HepG2 (cell line): ENCODE data around the gene NAA16. TPM values are rescaled to one million over a fixed set of nuclear protein-coding genes. Genes with fewer than 3 reads are reported as not detected.
A peak's percentile ranks its signal among the peaks of the same experiment; 100 is the strongest.

ENCODE experiments used
- ATAC-seq: fragments of 200-7000 bp; cut with Tn5 transposase; 3 replicates; pipeline ENCODE4 v1.9.1; 2020; ENCODE audit warnings: mild to moderate bottlenecking, moderate library complexity
- Bru-seq: library from RNA; stranded (reverse); fragments of 400-500 nt; gene quantifications from one replicate; lab custom pipeline; 2021; lab: Mats Ljungman, UMichigan
- BruChase-seq, 2 experiments: library from RNA; stranded (reverse); fragments of 400-500 nt; gene quantifications; one replicate each; lab custom pipeline; 2021; lab: Mats Ljungman, UMichigan
- BruUV-seq: library from RNA; stranded (reverse); fragments of 400-500 nt; replicated peaks from 2 replicates; lab custom pipeline; 2021; lab: Mats Ljungman, UMichigan
- CTCF ChIA-PET: fragments of 300-600 bp; formaldehyde crosslinking; extraction: SDS; loops from one replicate; lab custom pipeline; 2021; ENCODE audit warnings: low total read pairs, inconsistent platforms, low intra/inter-chr PET ratio; lab: Yijun Ruan, JAX
- POLR2A ChIA-PET: fragments of 350-600 bp; sonication (Branson Sonifier 250); formaldehyde crosslinking; loops from one replicate; lab custom pipeline; 2020; ENCODE audit warnings: antibody characterized with exemption, inconsistent platforms; lab: Yijun Ruan, JAX
- DNase-seq: peaks from one replicate; pipeline ENCODE4 v3.0.0-alpha.2; 2015; ENCODE audit warnings: low spot score
- FAIRE-seq: peaks from 3 replicates; lab custom pipeline; 2011; peaks lifted over from hg19 to GRCh38; lab: Jason Lieb, UNC
- H2AFZ ChIP-seq: one replicate; pipeline ENCODE4 v1.6.1; 2011; ENCODE audit warnings: low read length, inconsistent platforms
- H3K27ac ChIP-seq: fragments of 300-600 bp; 3 replicates; pipeline ENCODE4 v1.8.0; 2011; ENCODE audit warnings: mixed run types, mild to moderate bottlenecking, mixed read lengths, low read length, inconsistent platforms; ENCODE audit not compliant: insufficient read depth; ENCODE audit errors: extremely low read length
- H3K27me3 ChIP-seq, 2 experiments: fragments of 200-600 bp in 1 of 2; 2 replicates in 1 of 2; 3 replicates in 1 of 2; pipeline versions ENCODE4 v1.6.0 to v1.8.0; 2011; ENCODE audit warnings: low read length in 2 of 2, mild to moderate bottlenecking in 2 of 2, moderate library complexity in 2 of 2, inconsistent platforms in 1 of 2; ENCODE audit not compliant: insufficient read depth in 2 of 2, control insufficient read depth in 1 of 2
- H3K36me3 ChIP-seq, 2 experiments: fragments of 200-600 bp in 1 of 2; replicated peaks in 1 of 2; 2 replicates in 1 of 2; 3 replicates in 1 of 2; pipeline versions ENCODE4 v1.5.1 to v1.8.0; 2011; ENCODE audit warnings: low read length in 2 of 2, inconsistent platforms in 1 of 2; ENCODE audit not compliant: insufficient read depth in 2 of 2, control insufficient read depth in 1 of 2
- H3K4me1 ChIP-seq: 2 replicates; pipeline ENCODE4 v1.5.1; 2012; ENCODE audit warnings: low read length, inconsistent platforms; ENCODE audit not compliant: insufficient read depth
- H3K4me2 ChIP-seq: 2 replicates; pipeline ENCODE4 v1.6.0; 2011; ENCODE audit warnings: low read depth, low read length, inconsistent platforms
- H3K4me3 ChIP-seq, 3 experiments: fragments of 200-600 bp in 1 of 3; sonication (generic), shearing (Covaris generic) in 1 of 3; replicated peaks in 1 of 3; 2 replicates each; pipeline ENCODE4 v1.5.1; 2011 to 2016; ENCODE audit warnings: low read length in 3 of 3, inconsistent platforms in 2 of 3, low read depth in 2 of 3, mild to moderate bottlenecking in 2 of 3, control low read depth in 1 of 3, mixed read lengths in 1 of 3; ENCODE audit not compliant: insufficient read depth in 1 of 3
- H3K79me2 ChIP-seq: one replicate; pipeline ENCODE4 v1.6.1; 2011; ENCODE audit warnings: low read length, inconsistent platforms; ENCODE audit not compliant: insufficient read depth
- H3K9ac ChIP-seq: 2 replicates; pipeline ENCODE4 v1.6.0; 2011; ENCODE audit warnings: mild to moderate bottlenecking, low read depth, low read length, inconsistent platforms; ENCODE audit not compliant: insufficient read depth
- H3K9me3 ChIP-seq: 2 replicates; pipeline ENCODE4 v1.5.1; 2012; ENCODE audit warnings: mild to moderate bottlenecking, low read length
- H4K20me1 ChIP-seq: 2 replicates; pipeline ENCODE4 v1.6.0; 2011; ENCODE audit warnings: inconsistent platforms, mild to moderate bottlenecking, low read length, moderate library complexity; ENCODE audit not compliant: insufficient read depth
- ARNTL ChIP-seq: sonication (generic); formaldehyde crosslinking; IDR thresholded peaks from 2 replicates; pipeline ENCODE4 v1.4.0; 2020; ENCODE audit warnings: mild to moderate bottlenecking, missing genetic modification reagents
- EP300 ChIP-seq, 3 experiments: sonication (generic) in 1 of 3; formaldehyde crosslinking in 1 of 3; IDR thresholded peaks; 2 replicates each; pipeline versions ENCODE4 v1.5.1 to v1.6.1; 2011 to 2020; ENCODE audit warnings: low read depth in 2 of 3, low read length in 2 of 3, borderline replicate concordance in 1 of 3, improper control_type of control experiment in 1 of 3, mild to moderate bottlenecking in 1 of 3, missing genetic modification reagents in 1 of 3, moderate library complexity in 1 of 3
- FOXM1 ChIP-seq: sonication (generic); formaldehyde crosslinking; IDR thresholded peaks from 2 replicates; pipeline ENCODE4 v1.5.0; 2020; ENCODE audit warnings: missing genetic modification reagents
- ISL2 ChIP-seq: sonication (generic); formaldehyde crosslinking; IDR thresholded peaks from 2 replicates; pipeline ENCODE4 v1.5.0; 2020; ENCODE audit warnings: missing genetic modification reagents
- SRF ChIP-seq: IDR thresholded peaks from 2 replicates; pipeline ENCODE4 v1.6.1; 2011; ENCODE audit warnings: mild to moderate bottlenecking, low read depth, low read length, moderate library complexity
- TAF15 ChIP-seq: fragments of 200-400 bp; formaldehyde crosslinking; IDR thresholded peaks from one replicate; pipeline ENCODE4 v1.6.1; 2018; ENCODE audit warnings: mild to moderate bottlenecking, low read depth, low read length; ENCODE audit not compliant: poor library complexity, severe bottlenecking
- ZBTB2 ChIP-seq: sonication (generic); formaldehyde crosslinking; IDR thresholded peaks from 2 replicates; pipeline ENCODE4 v1.8.0; 2022; ENCODE audit warnings: low read depth, missing genetic modification reagents
- ZFP41 ChIP-seq: sonication (generic); formaldehyde crosslinking; IDR thresholded peaks from 2 replicates; pipeline ENCODE4 v1.4.0; 2020; ENCODE audit warnings: mild to moderate bottlenecking, missing genetic modification reagents, borderline replicate concordance
- ZNF329 ChIP-seq: sonication (generic); formaldehyde crosslinking; IDR thresholded peaks from 2 replicates; pipeline ENCODE4 v1.9.0; 2021; ENCODE audit warnings: low read depth, mild to moderate bottlenecking, missing genetic modification reagents
- ZNF562 ChIP-seq: sonication (generic); formaldehyde crosslinking; IDR thresholded peaks from 2 replicates; pipeline ENCODE4 v1.8.0; 2022; ENCODE audit warnings: missing genetic modification reagents, borderline replicate concordance
- ZNF792 ChIP-seq: IDR thresholded peaks from 2 replicates; pipeline ENCODE4 v1.6.1; 2016
- WGBS: methylation state at CpG from one replicate; pipeline ENCODE4 v1.1.6; 2017; ENCODE audit warnings: low lambda C conversion rate; 5-methylcytosine and 5-hydroxymethylcytosine counted together
- in situ Hi-C: cut with HindIII; loops from 2 replicates; pipeline ENCODE4 v1.10.0; 2017; ENCODE audit warnings: low pct_unique_long_range_greater_than_20kb; ENCODE audit not compliant: extremely low pct_ligation_motif_present
- intact Hi-C: fragments of 100-400 bp; cut with micrococcal nuclease; formaldehyde crosslinking; loops from one replicate; pipeline ENCODE4 v1.10.0; 2022; ENCODE audit not compliant: unreplicated experiment
- long read RNA-seq, 2 experiments: library from RNA in 1 of 2; library from polyadenylated mRNA in 1 of 2; stranded (forward) in 1 of 2; unstranded in 1 of 2; transcript quantifications; one replicate each; pipeline ENCODE4 v2.0.0, GENCODE V29; 2019 to 2022
- polyA minus RNA-seq, 3 experiments: library from RNA; depleted of rRNA, polyadenylated mRNA; stranded (reverse); fragments of >200 nt; gene quantifications; 2 replicates each; pipeline ENCODE4 v1.2.3, GENCODE V29; 2011; ENCODE audit warnings: low replicate concordance in 1 of 3
- polyA plus RNA-seq, 8 experiments: library from polyadenylated mRNA; depleted of rRNA in 3 of 8; stranded (reverse) in 7 of 8; unstranded in 1 of 8; fragments of >200 nt; fragmentation: Illumina TruSeq in 4 of 8; extraction: Trizol in 4 of 8; gene quantifications; 2 replicates each; pipeline versions ENCODE4 v1.2.1 to v1.2.3, GENCODE V29; 2011 to 2016; ENCODE audit warnings: low read depth in 4 of 8, missing spikeins in 1 of 8, mixed read lengths in 1 of 8; ENCODE audit not compliant: insufficient read depth in 1 of 8
- total RNA-seq, 5 experiments: library from RNA; depleted of rRNA; stranded (reverse); fragments of >200 nt; fragmentation: Illumina TruSeq; extraction: Trizol; gene quantifications; 2 replicates each; pipeline ENCODE4 v1.2.3, GENCODE V29; 2016; ENCODE audit warnings: low read depth in 1 of 5
- TF ChIP-seq, protein P1 (sequence below): sonication (generic); formaldehyde crosslinking; IDR thresholded peaks from 2 replicates; pipeline ENCODE4 v1.4.0; 2020; ENCODE audit warnings: missing genetic modification reagents

Gene NAA16
- total RNA-seq (2016; rRNA removed; fragmentation: Illumina TruSeq; extraction: Trizol) (9.0 and 15.1 TPM in 2 replicates), polyA plus RNA-seq (2011; rRNA removed) (7.4 and 9.2 TPM in 2 replicates), polyA minus RNA-seq (2011; rRNA and poly(A)+ RNA removed; ENCODE audit: low replicate concordance) (3.2 and 4.4 TPM in 2 replicates), Bru-seq, nascent RNA (percentile 82 among the genes with signal in this experiment), BruChase-seq, experiment 1, labeled RNA remaining after a 6-hour chase (percentile 80 among the genes with signal in this experiment), BruChase-seq, experiment 2, labeled RNA remaining after a 2-hour chase (percentile 79 among the genes with signal in this experiment)
- total RNA-seq (2016; cell fraction: cytosol; rRNA removed; fragmentation: Illumina TruSeq; extraction: Trizol; ENCODE audit: low read depth), result 17.0 and 21.0 TPM in 2 replicates
- 9.7 and 14.9 TPM in 2 replicates for total RNA-seq (2016; cell fraction: insoluble cytoplasmic fraction; rRNA removed; fragmentation: Illumina TruSeq; extraction: Trizol)
- 8.3 and 10.4 TPM in 2 replicates for total RNA-seq (2016; cell fraction: membrane; rRNA removed; fragmentation: Illumina TruSeq; extraction: Trizol)
- total RNA-seq (2016; cell fraction: nucleus; rRNA removed; fragmentation: Illumina TruSeq; extraction: Trizol), result 35.8 and 41.5 TPM in 2 replicates
- 1.7 and 2.8 TPM in 2 replicates for polyA plus RNA-seq (2011; cell fraction: cytosol; rRNA removed)
- polyA plus RNA-seq (2011; cell fraction: nucleus; rRNA removed), result 14.8 and 14.9 TPM in 2 replicates
- polyA plus RNA-seq (2012), result 8.2 and 11.9 TPM in 2 replicates
- 0.86 and 1.3 TPM in 2 replicates for polyA plus RNA-seq (2016; cell fraction: cytosol; fragmentation: Illumina TruSeq; extraction: Trizol; ENCODE audit: low read depth)
- polyA plus RNA-seq (2016; cell fraction: insoluble cytoplasmic fraction; fragmentation: Illumina TruSeq; extraction: Trizol; ENCODE audit: low read depth), result 11.0 and 11.2 TPM in 2 replicates
- 2.6 and 2.9 TPM in 2 replicates for polyA plus RNA-seq (2016; cell fraction: membrane; fragmentation: Illumina TruSeq; extraction: Trizol; ENCODE audit: low read depth)
- polyA plus RNA-seq (2016; cell fraction: nucleus; fragmentation: Illumina TruSeq; extraction: Trizol; ENCODE audit: insufficient read depth, low read depth), result 84.9 and 85.2 TPM in 2 replicates
- 3.8 and 5.1 TPM in 2 replicates for polyA minus RNA-seq (2011; cell fraction: cytosol; rRNA and poly(A)+ RNA removed)
- polyA minus RNA-seq (2011; cell fraction: nucleus; rRNA and poly(A)+ RNA removed), result 39.9 and 44.6 TPM in 2 replicates
- long read RNA-seq, experiment 1, partial matches to known transcripts, result 2 of 5 reads
- long read RNA-seq, experiment 1, other reads (novel, unspliced or antisense), result 2 of 5 reads
- long read RNA-seq, experiment 2, partial matches to known transcripts, result 2 of 6 reads
- long read RNA-seq, experiment 2, other reads (novel, unspliced or antisense), result 3 of 6 reads

DNA sequence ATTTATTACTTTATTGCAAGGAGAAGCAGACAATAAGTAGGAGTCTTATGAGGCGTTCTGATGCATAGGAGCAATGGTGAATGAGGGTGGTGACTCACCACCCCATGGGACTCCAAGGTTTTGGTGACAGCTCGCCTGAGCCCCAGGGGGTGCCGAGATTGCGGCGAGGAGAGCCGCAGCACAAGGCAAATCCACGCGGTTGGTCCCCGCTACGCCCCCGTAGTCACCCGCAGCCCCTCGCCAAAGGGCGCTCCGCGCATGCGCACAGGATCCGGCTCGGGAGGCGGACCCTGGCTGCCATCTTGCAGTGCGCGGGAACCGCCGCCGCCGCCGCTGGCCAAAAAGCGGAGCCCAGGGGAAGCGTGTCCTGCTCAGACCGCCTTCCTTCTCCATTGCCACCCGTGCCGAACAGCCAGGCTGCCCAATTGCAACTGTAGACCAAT is at the start of gene NAA16:
NAA16 (plus strand) TSS at position 305 of the 443 bp plus-strand sequence. CDS start 262 bp downstream, outside the sequence.
- H4K20me1 ChIP-seq, result peaks cover 19% of the 10 kb centered on the region
- no peaks in the 10 kb centered on the region for H3K9me3 ChIP-seq
- H3K4me3 ChIP-seq, result peak within 1 kb of the TSS; percentile 94 to 99 (median 98)
- intact Hi-C loops, result loop anchor here (5.0 kb wide), 1 partner anchor 249 kb away; the partner anchor contains the start of gene WBP4
- peak within 1 kb of the TSS; percentile 82 for H3K4me2 ChIP-seq
- ChIA-PET CTCF (no interaction called here), POLR2A (no interaction called here)
- peak within 1 kb of the TSS; percentile 89 for H3K27ac ChIP-seq
- no peaks in the 10 kb centered on the region; a peak in 1 of 5 replicates for H3K27me3 ChIP-seq
- BruUV-seq, result no TSS peak
- H2AFZ ChIP-seq, result peak within 1 kb of the TSS; percentile 95
- peaks cover 49% of the 10 kb centered on the region for H3K79me2 ChIP-seq
- DNase-seq, result peak; percentile 72
- peaks cover 59% of the 10 kb centered on the region for H3K4me1 ChIP-seq
- peak; percentile 88 for ATAC-seq
- H3K9ac ChIP-seq, result peak within 1 kb of the TSS; percentile 92
- in situ Hi-C loops, result no loop called here
- FAIRE-seq, result no peak
- no peaks in the 10 kb centered on the region; a peak in 1 of 5 replicates for H3K36me3 ChIP-seq
- WGBS, result 0% methylated on average over 6 of the region's 32 CpGs
- TF ChIP-seq, protein P1, sequence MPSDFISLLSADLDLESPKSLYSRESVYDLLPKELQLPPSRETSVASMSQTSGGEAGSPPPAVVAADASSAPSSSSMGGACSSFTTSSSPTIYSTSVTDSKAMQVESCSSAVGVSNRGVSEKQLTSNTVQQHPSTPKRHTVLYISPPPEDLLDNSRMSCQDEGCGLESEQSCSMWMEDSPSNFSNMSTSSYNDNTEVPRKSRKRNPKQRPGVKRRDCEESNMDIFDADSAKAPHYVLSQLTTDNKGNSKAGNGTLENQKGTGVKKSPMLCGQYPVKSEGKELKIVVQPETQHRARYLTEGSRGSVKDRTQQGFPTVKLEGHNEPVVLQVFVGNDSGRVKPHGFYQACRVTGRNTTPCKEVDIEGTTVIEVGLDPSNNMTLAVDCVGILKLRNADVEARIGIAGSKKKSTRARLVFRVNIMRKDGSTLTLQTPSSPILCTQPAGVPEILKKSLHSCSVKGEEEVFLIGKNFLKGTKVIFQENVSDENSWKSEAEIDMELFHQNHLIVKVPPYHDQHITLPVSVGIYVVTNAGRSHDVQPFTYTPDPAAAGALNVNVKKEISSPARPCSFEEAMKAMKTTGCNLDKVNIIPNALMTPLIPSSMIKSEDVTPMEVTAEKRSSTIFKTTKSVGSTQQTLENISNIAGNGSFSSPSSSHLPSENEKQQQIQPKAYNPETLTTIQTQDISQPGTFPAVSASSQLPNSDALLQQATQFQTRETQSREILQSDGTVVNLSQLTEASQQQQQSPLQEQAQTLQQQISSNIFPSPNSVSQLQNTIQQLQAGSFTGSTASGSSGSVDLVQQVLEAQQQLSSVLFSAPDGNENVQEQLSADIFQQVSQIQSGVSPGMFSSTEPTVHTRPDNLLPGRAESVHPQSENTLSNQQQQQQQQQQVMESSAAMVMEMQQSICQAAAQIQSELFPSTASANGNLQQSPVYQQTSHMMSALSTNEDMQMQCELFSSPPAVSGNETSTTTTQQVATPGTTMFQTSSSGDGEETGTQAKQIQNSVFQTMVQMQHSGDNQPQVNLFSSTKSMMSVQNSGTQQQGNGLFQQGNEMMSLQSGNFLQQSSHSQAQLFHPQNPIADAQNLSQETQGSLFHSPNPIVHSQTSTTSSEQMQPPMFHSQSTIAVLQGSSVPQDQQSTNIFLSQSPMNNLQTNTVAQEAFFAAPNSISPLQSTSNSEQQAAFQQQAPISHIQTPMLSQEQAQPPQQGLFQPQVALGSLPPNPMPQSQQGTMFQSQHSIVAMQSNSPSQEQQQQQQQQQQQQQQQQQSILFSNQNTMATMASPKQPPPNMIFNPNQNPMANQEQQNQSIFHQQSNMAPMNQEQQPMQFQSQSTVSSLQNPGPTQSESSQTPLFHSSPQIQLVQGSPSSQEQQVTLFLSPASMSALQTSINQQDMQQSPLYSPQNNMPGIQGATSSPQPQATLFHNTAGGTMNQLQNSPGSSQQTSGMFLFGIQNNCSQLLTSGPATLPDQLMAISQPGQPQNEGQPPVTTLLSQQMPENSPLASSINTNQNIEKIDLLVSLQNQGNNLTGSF (CRISPR knock-in tag), result peak; percentile 37; the same call in 1 of the 2 replicates
- no peak for TF ChIP-seq ZNF562 (CRISPR knock-in tag)
- TF ChIP-seq FOXM1 (CRISPR knock-in tag), result no peak
- TF ChIP-seq ZNF792 (CRISPR knock-in tag), result peak; percentile 81; the same call in 1 of the 2 replicates
- TF ChIP-seq ZFP41, result no peak
- no peak for TF ChIP-seq SRF
- TF ChIP-seq ARNTL (CRISPR knock-in tag), result no peak
- peak; percentile 22 for TF ChIP-seq TAF15
- no peak for TF ChIP-seq ZNF329 (CRISPR knock-in tag)
- peak; percentile 59; the same call in 1 of the 2 replicates for TF ChIP-seq ISL2
- no peak for TF ChIP-seq EP300 (IDR thresholded peaks at IDR 0.05; ENCODE audit: low read depth in 2 of 2, low read length in 2 of 2)
- TF ChIP-seq EP300 (CRISPR knock-in tag; IDR thresholded peaks at IDR 0.05; ENCODE audit: borderline replicate concordance), result no peak
- no peak; the same call in 1 of the 2 replicates for TF ChIP-seq ZBTB2
